GM12872 (cell line): ENCODE data around the gene ZFPL1.

Source experiments
- TF ChIP-seq, protein P1 (sequence below): IDR thresholded peaks from 3 replicates; pipeline ENCODE4 v1.5.1; 2011; ENCODE audit warnings: low read depth, mild to moderate bottlenecking, low read length, moderate library complexity; ENCODE audit not compliant: insufficient read depth

The ZFPL1 gene

DNA sequence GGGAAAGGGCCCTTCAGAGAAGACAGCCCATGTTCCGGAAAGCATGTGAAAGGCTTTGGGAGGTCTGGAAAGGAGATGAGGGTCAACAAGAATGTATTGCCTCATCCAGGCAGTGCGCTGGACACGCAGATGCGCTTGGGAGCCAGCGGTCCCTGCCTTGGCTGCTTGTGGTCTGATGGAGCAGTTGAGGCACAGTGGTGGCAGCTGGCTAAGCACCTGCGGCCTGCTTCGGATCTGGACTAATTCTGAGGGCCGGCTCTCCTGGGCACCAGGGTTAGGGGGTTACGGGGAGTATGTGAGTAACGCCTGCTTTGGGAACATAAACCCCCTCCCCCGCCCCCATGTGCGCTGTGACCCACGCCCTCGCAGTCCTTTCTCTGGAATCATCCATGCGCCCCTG, 23.1 kb downstream of the ZFPL1 start:
- TF ChIP-seq, protein P1, sequence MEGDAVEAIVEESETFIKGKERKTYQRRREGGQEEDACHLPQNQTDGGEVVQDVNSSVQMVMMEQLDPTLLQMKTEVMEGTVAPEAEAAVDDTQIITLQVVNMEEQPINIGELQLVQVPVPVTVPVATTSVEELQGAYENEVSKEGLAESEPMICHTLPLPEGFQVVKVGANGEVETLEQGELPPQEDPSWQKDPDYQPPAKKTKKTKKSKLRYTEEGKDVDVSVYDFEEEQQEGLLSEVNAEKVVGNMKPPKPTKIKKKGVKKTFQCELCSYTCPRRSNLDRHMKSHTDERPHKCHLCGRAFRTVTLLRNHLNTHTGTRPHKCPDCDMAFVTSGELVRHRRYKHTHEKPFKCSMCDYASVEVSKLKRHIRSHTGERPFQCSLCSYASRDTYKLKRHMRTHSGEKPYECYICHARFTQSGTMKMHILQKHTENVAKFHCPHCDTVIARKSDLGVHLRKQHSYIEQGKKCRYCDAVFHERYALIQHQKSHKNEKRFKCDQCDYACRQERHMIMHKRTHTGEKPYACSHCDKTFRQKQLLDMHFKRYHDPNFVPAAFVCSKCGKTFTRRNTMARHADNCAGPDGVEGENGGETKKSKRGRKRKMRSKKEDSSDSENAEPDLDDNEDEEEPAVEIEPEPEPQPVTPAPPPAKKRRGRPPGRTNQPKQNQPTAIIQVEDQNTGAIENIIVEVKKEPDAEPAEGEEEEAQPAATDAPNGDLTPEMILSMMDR: no peak

DNA sequence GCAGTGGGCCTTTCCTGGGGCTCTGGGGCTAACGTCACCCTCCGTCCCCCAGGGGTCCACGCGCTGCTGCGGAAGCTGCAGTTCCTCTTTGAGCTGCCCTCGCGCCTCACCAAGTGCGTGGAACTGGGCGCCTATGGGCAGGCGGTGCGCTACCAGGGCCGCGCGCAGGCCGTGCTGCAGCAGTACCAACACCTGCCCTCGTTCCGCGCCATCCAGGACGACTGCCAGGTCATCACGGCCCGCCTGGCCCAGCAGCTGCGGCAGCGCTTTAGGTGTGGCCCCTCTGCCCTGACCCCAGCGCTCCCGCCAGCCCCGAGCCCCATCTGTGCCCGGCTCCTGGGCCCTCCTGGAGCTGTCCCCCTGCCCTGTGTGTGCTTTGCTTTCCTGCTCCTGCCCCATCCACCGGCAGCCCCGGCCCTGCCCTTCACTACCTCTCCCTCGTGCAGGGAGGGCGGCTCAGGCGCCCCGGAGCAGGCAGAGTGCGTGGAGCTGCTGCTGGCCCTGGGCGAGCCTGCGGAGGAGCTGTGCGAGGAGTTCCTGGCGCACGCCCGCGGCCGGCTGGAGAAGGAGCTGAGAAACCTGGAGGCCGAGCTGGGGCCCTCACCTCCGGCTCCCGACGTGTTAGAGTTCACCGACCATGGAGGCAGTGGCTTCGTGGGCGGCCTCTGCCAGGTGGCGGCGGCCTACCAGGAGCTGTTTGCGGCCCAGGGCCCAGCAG, 23.9 kb downstream of the ZFPL1 start:
- TF ChIP-seq, protein P1: no peak

DNA sequence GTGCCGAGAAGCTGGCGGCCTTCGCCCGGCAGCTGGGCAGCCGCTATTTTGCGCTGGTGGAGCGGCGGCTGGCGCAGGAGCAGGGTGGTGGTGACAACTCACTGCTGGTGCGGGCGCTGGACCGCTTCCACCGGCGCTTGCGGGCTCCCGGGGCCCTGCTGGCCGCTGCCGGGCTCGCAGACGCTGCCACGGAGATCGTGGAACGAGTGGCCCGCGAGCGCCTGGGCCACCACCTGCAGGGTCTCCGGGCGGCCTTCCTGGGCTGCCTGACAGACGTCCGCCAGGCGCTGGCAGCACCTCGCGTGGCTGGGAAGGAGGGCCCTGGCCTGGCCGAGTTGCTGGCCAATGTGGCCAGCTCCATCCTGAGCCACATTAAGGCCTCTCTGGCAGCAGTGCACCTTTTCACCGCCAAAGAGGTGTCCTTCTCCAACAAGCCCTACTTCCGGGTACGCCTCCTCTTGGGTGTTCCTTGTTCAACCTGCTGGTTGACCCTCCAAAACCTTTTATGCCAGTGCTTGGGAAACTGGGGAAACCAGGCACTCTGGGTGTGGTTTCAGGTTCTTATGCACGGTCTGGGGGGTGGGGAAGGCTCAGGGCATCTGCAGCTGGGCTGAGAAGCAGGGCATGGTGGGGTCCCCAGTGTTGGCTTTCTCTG, 24.6 kb downstream of the ZFPL1 start:
- TF ChIP-seq, protein P1: no peak

DNA sequence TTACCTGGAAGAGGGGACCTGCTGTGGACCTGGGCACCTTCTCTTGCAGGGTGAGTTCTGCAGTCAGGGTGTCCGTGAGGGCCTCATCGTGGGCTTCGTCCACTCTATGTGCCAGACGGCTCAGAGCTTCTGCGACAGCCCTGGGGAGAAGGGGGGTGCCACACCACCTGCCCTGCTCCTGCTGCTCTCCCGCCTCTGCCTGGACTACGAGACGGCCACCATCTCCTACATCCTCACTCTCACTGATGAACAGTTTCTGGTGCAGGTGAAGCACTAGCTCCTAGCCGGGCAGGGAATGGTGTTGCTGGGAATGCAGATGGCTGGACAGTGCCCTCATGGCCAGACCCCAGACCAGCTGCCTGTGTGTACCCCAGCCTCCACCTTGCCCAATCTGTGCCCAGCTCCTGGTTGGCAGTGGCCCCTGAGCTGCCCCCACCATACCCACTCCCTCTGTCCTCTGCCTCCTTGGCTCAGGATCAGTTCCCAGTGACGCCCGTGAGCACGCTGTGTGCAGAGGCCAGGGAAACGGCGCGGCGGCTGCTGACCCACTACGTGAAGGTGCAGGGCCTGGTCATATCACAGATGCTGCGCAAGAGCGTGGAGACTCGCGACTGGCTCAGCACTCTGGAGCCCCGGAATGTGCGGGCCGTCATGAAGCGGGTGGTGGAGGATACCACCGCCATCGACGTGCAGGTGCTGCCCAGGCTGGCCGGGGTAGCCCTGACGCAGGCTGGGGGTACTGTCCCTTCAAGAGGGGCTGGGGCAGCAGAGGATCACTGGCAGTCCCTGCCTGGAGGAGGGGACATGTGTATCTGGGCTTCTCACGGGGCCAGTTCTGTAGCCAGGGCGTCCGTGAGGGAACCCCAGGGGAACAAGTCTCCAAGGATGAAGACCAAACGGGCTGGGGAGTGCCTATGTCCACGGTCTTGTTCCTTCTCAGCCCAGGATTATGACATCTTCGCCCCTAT, 25.5 kb downstream of the ZFPL1 start:
- TF ChIP-seq, protein P1: no peak

DNA sequence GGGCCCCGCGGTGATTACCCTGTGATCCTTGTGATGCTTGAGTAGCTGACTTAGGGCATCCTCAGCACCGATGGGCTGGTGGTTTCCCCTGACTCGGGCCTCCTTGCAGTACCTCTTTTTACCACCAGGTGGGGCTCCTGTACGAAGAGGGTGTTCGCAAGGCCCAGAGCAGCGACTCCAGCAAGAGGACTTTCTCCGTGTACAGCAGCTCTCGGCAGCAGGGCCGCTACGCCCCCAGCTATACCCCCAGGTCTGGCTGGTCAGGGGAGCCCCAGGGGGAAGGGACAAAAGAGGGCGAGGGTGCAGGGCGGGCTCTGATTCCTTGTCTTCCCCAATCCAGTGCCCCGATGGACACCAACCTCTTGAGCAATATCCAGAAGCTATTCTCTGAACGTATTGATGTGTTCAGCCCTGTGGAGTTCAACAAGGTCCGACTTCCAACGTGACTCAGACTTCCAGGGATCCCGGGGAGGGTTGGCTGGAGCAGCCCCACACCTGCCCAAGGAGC, 26.4 kb downstream of the ZFPL1 start:
- TF ChIP-seq, protein P1: peak; percentile 97

DNA sequence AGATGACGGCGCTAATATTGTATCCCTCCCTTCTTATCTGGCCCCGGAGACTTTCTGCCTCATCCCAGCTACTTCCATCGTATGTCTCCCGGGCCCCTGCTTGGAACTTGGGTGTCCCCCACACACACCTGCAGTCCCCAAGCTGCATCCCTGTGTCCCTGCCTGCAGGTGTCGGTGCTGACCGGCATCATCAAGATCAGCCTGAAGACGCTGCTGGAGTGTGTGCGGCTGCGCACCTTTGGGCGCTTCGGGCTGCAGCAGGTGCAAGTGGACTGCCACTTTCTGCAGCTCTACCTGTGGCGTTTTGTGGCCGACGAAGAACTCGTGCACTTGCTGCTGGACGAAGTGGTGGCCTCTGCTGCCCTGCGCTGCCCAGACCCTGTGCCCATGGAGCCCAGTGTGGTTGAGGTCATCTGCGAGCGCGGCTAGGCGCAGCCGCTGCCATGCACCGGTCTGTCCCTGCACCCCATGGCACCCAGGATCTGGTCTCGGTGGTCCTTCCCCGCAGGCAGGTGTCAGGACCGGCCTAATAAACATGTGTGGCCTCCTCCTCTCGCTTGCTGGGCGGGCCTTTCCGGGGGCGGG, 27.2 kb downstream of the ZFPL1 start:
- TF ChIP-seq, protein P1: no peak
